K562 (cell line): ENCODE results near the gene HOXC10. TPM values are rescaled to one million over a fixed set of nuclear protein-coding genes. Genes with fewer than 3 reads are reported as not detected.

Experiments
- ATF1 ChIP-seq, 2 experiments: fragments of 450-650 bp in 1 of 2; IDR thresholded peaks; 2 replicates each; pipeline ENCODE4 v1.6.1; 2016; ENCODE audit warnings: missing compliant biosample characterization in 1 of 2, missing genetic modification characterization in 1 of 2
- CTBP1 ChIP-seq: fragments of 450-650 bp; IDR thresholded peaks from 2 replicates; pipeline ENCODE4 v1.6.1; 2016; ENCODE audit warnings: borderline replicate concordance
- FOXA3 ChIP-seq, 2 experiments: fragments of 450-650 bp in 1 of 2; sonication (generic) in 1 of 2; formaldehyde crosslinking; IDR thresholded peaks in 1 of 2; conservative IDR thresholded peaks in 1 of 2; 2 replicates each; pipeline versions ENCODE4 v1.4.0 to v1.8.0; 2020 to 2022; ENCODE audit warnings: mild to moderate bottlenecking in 2 of 2, missing genetic modification reagents in 1 of 2
- FOXJ2 ChIP-seq: fragments of 200-800 bp; sonication (Bioruptor generic); IDR thresholded peaks from 2 replicates; pipeline ENCODE4 v1.6.1; 2016; ENCODE audit warnings: missing genetic modification characterization, missing compliant biosample characterization
- FOXP4 ChIP-seq: sonication (generic); formaldehyde crosslinking; IDR thresholded peaks from 2 replicates; pipeline ENCODE4 v1.8.0; 2022; ENCODE audit warnings: mild to moderate bottlenecking, missing genetic modification reagents, borderline replicate concordance
- FUS ChIP-seq: fragments of 200-400 bp; formaldehyde crosslinking; optimal IDR thresholded peaks from 2 replicates; pipeline ENCODE3; 2017; ENCODE audit warnings: low read depth, low read length
- KAT7 ChIP-seq: sonication (generic); formaldehyde crosslinking; IDR thresholded peaks from 2 replicates; pipeline ENCODE4 v1.8.0; 2022; ENCODE audit warnings: missing genetic modification reagents, mild to moderate bottlenecking, borderline replicate concordance
- MNT ChIP-seq, 2 experiments: fragments of 450-650 bp; conservative IDR thresholded peaks; 2 replicates each; pipeline ENCODE4 v1.6.1; 2017; ENCODE audit warnings: mild to moderate bottlenecking in 2 of 2, moderate library complexity in 2 of 2
- PRPF4 ChIP-seq: fragments of 200-400 bp; formaldehyde crosslinking; IDR thresholded peaks from one replicate; pipeline ENCODE4 v1.6.1; 2017; ENCODE audit warnings: low read length, low read depth, mild to moderate bottlenecking; ENCODE audit not compliant: insufficient read depth, poor library complexity, severe bottlenecking
- SRSF3 ChIP-seq: fragments of 200-400 bp; formaldehyde crosslinking; IDR thresholded peaks from 2 replicates; pipeline ENCODE4 v1.6.1; 2016; ENCODE audit warnings: mild to moderate bottlenecking, low read length, moderate library complexity; ENCODE audit not compliant: insufficient read depth
- ZFP91 ChIP-seq: sonication (generic); formaldehyde crosslinking; IDR thresholded peaks from 2 replicates; pipeline ENCODE4 v1.8.0; 2022; ENCODE audit warnings: mild to moderate bottlenecking, missing genetic modification reagents
- ZNF318 ChIP-seq, 2 experiments: fragments of 450-650 bp; IDR thresholded peaks; 2 replicates each; pipeline ENCODE4 v1.6.1; 2016; ENCODE audit warnings: mild to moderate bottlenecking in 2 of 2, borderline replicate concordance in 1 of 2, low read depth in 1 of 2, moderate library complexity in 1 of 2
- polyA plus RNA-seq, 8 experiments: library from polyadenylated mRNA; depleted of rRNA in 4 of 8; stranded (reverse) in 5 of 8; unstranded in 3 of 8; fragments of >200 nt; fragmentation: Nextera tagmentation in 2 of 8; fragmentation: Illumina TruSeq in 1 of 8; extraction: Ambion mirVana in 2 of 8; extraction: Trizol in 1 of 8; gene quantifications; 2 replicates each; pipeline versions ENCODE4 v1.2.1 to v1.2.3, GENCODE V29; 2011 to 2014; ENCODE audit warnings: inconsistent platforms in 1 of 8, missing spikeins in 1 of 8
- total RNA-seq, 7 experiments: library from RNA; depleted of rRNA in 6 of 7; stranded (reverse); fragments of >200 nt in 6 of 7; fragmentation: Illumina TruSeq in 2 of 7; extraction: Trizol in 2 of 7; gene quantifications; 2 replicates each; pipeline versions ENCODE4 v1.2.1 to v1.2.3, GENCODE V29; 2011 to 2021; ENCODE audit warnings: low replicate concordance in 1 of 7

The HOXC10 gene
- total and polyA plus RNA-seq, 9 of the 15 experiments (the other 6 are each of a cell fraction or from before 2014, with no cell fraction given), result 0.13 to 0.77 (median 0.35) TPM; not detected in 2

GRCh38 chr12:54017878-54018467 lies 33.0 kb downstream of the HOXC10 start (continued):
- TF ChIP-seq ZFP91 (CRISPR knock-in tag), result no peak
- TF ChIP-seq SRSF3, result no peak
- no peak for TF ChIP-seq MNT (conservative IDR thresholded peaks at IDR 0.05)
- no peak for TF ChIP-seq KAT7 (CRISPR knock-in tag)
- TF ChIP-seq ZNF318 (IDR thresholded peaks at IDR 0.05; ENCODE audit: borderline replicate concordance in 1 of 2, low read depth in 1 of 2), result no peak
- TF ChIP-seq FOXJ2, result no peak
- TF ChIP-seq PRPF4, result no peak
- TF ChIP-seq FOXA3 (CRISPR knock-in tag; conservative IDR thresholded peaks at IDR 0.05 in 1 of 2, IDR thresholded peaks at IDR 0.05 in 1 of 2), result no peak
- TF ChIP-seq ATF1 (CRISPR knock-in tag; IDR thresholded peaks at IDR 0.05), result no peak
- TF ChIP-seq ATF1 (tag; IDR thresholded peaks at IDR 0.05), result no peak; the same call in 1 of the 2 replicates
- TF ChIP-seq CTBP1, result 0 out of 2 replicates have a peak, but pooled peaks have one; percentile 27
- no peak for TF ChIP-seq FUS
- peak; percentile 24; the same call in 1 of the 2 replicates for TF ChIP-seq FOXP4
